NT2/D1 (cell line): ENCODE results near the gene PDHX.
"Not testable (repeated sequence)": the region's sequence is repeated elsewhere in the genome, so short reads cannot be mapped to it uniquely, and the experiment has no call there.

Experiments
- DNase-seq: peaks from one replicate; pipeline ENCODE4 v3.0.0-alpha.2; 2011; ENCODE audit warnings: low read depth, low spot score
- H3K27me3 ChIP-seq: 2 replicates; pipeline ENCODE4 v1.6.0; 2011; ENCODE audit warnings: mild to moderate bottlenecking; ENCODE audit not compliant: insufficient read length, insufficient read depth
- H3K36me3 ChIP-seq: 2 replicates; pipeline ENCODE4 v1.6.1; 2011; ENCODE audit warnings: mild to moderate bottlenecking, low read length, mixed read lengths; ENCODE audit not compliant: insufficient read depth, insufficient read length
- H3K4me1 ChIP-seq: 2 replicates; pipeline ENCODE4 v1.5.1; 2011; ENCODE audit not compliant: insufficient read depth, insufficient read length
- H3K4me3 ChIP-seq: 2 replicates; pipeline ENCODE4 v1.5.1; 2011; ENCODE audit warnings: low read depth; ENCODE audit not compliant: insufficient read length
- H3K9ac ChIP-seq: 2 replicates; pipeline ENCODE4 v1.6.0; 2011; ENCODE audit warnings: low read depth; ENCODE audit not compliant: insufficient read length
- H3K9me3 ChIP-seq: 2 replicates; pipeline ENCODE4 v1.5.1; 2011; ENCODE audit warnings: mild to moderate bottlenecking, low read length; ENCODE audit not compliant: insufficient read depth
- SUZ12 ChIP-seq: IDR thresholded peaks from 2 replicates; pipeline ENCODE4 v1.6.1; 2011; ENCODE audit not compliant: insufficient read length, insufficient read depth; ENCODE audit errors: extremely low read depth
- YY1 ChIP-seq: IDR thresholded peaks from 2 replicates; pipeline ENCODE4 v1.6.1; 2011; ENCODE audit not compliant: insufficient read length, insufficient read depth
- ZNF274 ChIP-seq: IDR thresholded peaks from 2 replicates; pipeline ENCODE4 v1.6.1; 2011; ENCODE audit warnings: mild to moderate bottlenecking, low read depth, low read length

Gene PDHX

GRCh38 chr11:34899633-34900016, 16.8 kb upstream of the PDHX start:
- Histone ChIP-seq H3K9me3 (peaks cover 48% of the 10 kb centered on the region), H3K4me1 (no peaks in the 10 kb centered on the region), H3K27me3 (no peaks in the 10 kb centered on the region), H3K4me3 (no peak overlapping the region), H3K9ac (no peak overlapping the region), H3K36me3 (no peaks in the 10 kb centered on the region)
- DNase-seq: no peak
- no peak for TF ChIP-seq YY1
- no peak for TF ChIP-seq ZNF274
- TF ChIP-seq SUZ12: no peak

DNA sequence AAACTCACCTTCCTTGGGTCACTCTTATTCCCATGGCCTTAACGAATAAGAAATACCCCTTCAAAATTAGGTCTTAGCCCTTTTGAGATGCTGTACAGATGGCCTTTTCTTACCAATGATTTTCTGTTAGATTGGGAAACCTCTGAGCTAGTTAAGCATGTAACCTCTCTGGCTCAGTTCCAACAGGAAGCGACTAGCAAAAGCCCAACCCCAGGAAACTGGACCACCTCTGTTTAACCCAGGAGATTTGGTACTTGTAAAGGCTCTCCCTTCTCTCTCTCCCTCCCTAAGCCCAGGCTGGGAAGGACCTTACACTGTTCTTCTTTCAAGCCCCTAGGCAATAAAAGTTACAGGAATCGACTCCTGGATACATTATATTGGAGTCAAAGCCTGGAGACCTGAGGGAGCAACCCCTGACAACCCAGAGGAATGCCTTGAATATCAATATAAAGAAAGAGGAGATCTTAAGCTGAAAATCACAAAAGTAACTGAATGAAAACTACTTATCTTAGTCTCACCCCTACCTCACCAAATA, 11.9 kb upstream of the PDHX start:
- no peak for DNase-seq

DNA sequence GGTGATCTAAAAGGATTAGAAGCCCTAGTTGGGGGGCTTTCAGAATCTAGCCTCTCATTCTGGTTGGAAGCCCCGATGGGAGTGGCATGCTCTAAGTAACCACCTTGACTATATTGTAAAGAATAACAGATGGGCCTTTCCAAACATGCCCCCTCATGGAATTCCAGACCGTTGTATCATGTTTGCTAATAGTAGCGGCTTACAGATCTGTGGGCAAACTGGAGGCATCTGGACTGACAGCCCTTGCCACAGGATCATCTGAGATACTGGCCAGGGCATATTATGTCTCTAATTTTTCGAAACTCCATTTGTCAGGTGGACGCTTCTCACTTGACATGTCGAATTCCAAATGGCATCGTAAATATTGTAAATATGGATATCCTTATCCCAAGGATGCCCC, 10.8 kb upstream of the PDHX start:
- DNase-seq: no peak
- TF ChIP-seq YY1 (no peak), SUZ12 (no peak), ZNF274 (no peak)
- no peak overlapping the region for H3K4me3 ChIP-seq
- H3K9me3 ChIP-seq: peaks cover 24% of the 10 kb centered on the region
- H3K27me3 ChIP-seq: no peaks in the 10 kb centered on the region
- peaks cover 5% of the 10 kb centered on the region for H3K36me3 ChIP-seq
- peaks cover 4% of the 10 kb centered on the region for H3K4me1 ChIP-seq
- no peak overlapping the region for H3K9ac ChIP-seq

More for the DNA sequence above, 11.9 kb upstream of the PDHX start:
- no peak overlapping the region for H3K4me3 ChIP-seq
- peaks cover 3% of the 10 kb centered on the region for H3K36me3 ChIP-seq
- no peaks in the 10 kb centered on the region for H3K27me3 ChIP-seq
- no peak overlapping the region for H3K9ac ChIP-seq
- TF ChIP-seq YY1: no peak
- no peak for TF ChIP-seq ZNF274
- no peak for TF ChIP-seq SUZ12
- peaks cover 3% of the 10 kb centered on the region for H3K4me1 ChIP-seq
- peaks cover 36% of the 10 kb centered on the region for H3K9me3 ChIP-seq

DNA sequence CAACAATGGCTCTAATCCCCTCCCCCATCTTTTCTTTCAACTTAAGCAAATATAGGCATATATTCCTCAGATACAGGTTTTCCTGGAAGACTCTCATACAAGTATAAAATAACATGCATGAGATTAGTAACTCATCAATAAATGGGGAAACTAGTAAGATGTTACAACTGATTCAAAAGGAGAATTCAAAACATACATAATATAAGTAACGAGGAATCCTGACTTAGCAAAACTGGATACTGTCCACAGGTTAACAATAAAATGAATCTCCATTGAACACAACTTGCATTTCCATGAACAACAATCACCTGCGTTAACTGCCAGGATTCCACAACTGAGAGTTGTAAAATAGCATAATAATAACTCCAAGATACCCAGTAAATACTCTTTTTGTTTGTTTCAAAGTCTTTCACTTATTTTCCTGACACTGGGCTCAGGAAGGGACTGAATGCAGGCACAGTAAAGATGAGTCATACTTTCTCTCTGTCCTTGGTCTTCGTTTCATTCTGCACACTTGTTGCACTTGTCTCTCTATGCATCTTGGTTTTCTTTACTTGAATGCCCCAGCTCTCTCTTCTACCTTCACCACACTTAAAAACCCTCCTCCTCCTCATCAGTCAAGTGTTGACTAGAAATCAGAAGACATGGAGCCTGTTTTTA, 8.4 kb upstream of the PDHX start:
- no peak for TF ChIP-seq SUZ12
- TF ChIP-seq ZNF274: no peak
- TF ChIP-seq YY1: no peak
- H3K27me3 ChIP-seq: no peaks in the 10 kb centered on the region
- H3K9me3 ChIP-seq: 0 out of 2 replicates have a peak, but pooled peaks cover 2% of the 10 kb centered on the region
- no peak for DNase-seq
- peaks cover 4% of the 10 kb centered on the region for H3K4me1 ChIP-seq
- H3K9ac ChIP-seq: no peak overlapping the region
- H3K36me3 ChIP-seq: peaks cover 12% of the 10 kb centered on the region
- no peak overlapping the region for H3K4me3 ChIP-seq

DNA sequence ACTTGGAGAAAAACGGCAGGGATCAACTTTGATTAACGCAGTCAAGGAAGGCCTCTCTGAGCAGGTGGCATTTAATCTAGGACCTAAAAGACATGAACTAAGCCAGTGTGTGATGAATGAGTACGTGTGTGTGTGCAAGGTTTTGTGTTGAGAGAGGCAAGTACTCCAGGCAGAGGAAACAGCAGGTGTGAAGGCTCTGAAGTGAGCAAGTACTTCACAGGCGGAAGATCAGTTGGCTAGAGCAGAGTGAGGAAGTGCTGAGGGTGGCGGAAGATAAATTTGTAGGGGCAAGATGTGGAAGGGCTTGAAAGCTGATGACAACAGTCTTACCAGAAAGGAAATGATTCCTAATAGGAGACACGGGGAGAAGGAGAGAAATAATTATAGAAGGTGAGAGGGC, 7.0 kb upstream of the PDHX start:
- no peak overlapping the region for H3K9ac ChIP-seq
- DNase-seq: no peak
- TF ChIP-seq SUZ12 (no peak), ZNF274 (no peak), YY1 (no peak)
- peaks cover 6% of the 10 kb centered on the region; the same call in 1 of the 2 replicates for H3K9me3 ChIP-seq
- no peak overlapping the region for H3K4me3 ChIP-seq
- H3K4me1 ChIP-seq: peaks cover 4% of the 10 kb centered on the region
- no peaks in the 10 kb centered on the region for H3K27me3 ChIP-seq
- H3K36me3 ChIP-seq: peaks cover 20% of the 10 kb centered on the region

GRCh38 chr11:34909955-34910354, 6.5 kb upstream of the PDHX start:
- DNase-seq: no peak
- peaks cover 6% of the 10 kb centered on the region; the same call in 1 of the 2 replicates for H3K9me3 ChIP-seq
- TF ChIP-seq SUZ12: no peak
- no peak for TF ChIP-seq ZNF274
- no peak for TF ChIP-seq YY1
- peaks cover 24% of the 10 kb centered on the region for H3K36me3 ChIP-seq
- H3K4me3 ChIP-seq: no peak overlapping the region
- no peaks in the 10 kb centered on the region for H3K27me3 ChIP-seq
- H3K4me1 ChIP-seq: peaks cover 4% of the 10 kb centered on the region
- H3K9ac ChIP-seq: no peak overlapping the region

GRCh38 chr11:34910817-34911216, 5.6 kb upstream of the PDHX start:
- H3K9me3 ChIP-seq: peaks cover 6% of the 10 kb centered on the region; the same call in 1 of the 2 replicates
- H3K9ac ChIP-seq: no peak overlapping the region
- no peak for TF ChIP-seq SUZ12
- H3K36me3 ChIP-seq: peaks cover 24% of the 10 kb centered on the region
- peaks cover 4% of the 10 kb centered on the region for H3K4me1 ChIP-seq
- no peak for DNase-seq
- no peak overlapping the region for H3K4me3 ChIP-seq
- H3K27me3 ChIP-seq: no peaks in the 10 kb centered on the region

GRCh38 chr11:34911676-34912075, 4.7 kb upstream of the PDHX start:
- Histone ChIP-seq H3K27me3 (no peaks in the 10 kb centered on the region), H3K9me3 (peaks cover 6% of the 10 kb centered on the region; the same call in 1 of the 2 replicates), H3K4me3 (no peak overlapping the region), H3K9ac (no peak overlapping the region), H3K36me3 (peaks cover 24% of the 10 kb centered on the region), H3K4me1 (peaks cover 4% of the 10 kb centered on the region)
- DNase-seq: no peak
- TF ChIP-seq ZNF274 (no peak), SUZ12 (no peak), YY1 (no peak)

- not testable (repeated sequence) for H3K9ac ChIP-seq, H3K4me1 ChIP-seq, H3K4me3 ChIP-seq, DNase-seq, H3K27me3 ChIP-seq, H3K9me3 ChIP-seq
- H3K36me3 ChIP-seq: peaks cover 24% of the 10 kb centered on the region
Observed at GRCh38 chr11:34913556-34913955, 2.9 kb upstream of the PDHX start.
